ENCODE measurements around the gene LRTM2. TPM values are rescaled to one million over a fixed set of nuclear protein-coding genes. Genes with fewer than 3 reads are reported as not detected.

LRTM2 gene
- total RNA-seq, 2 experiments from 2014 or later, result not detected

GRCh38 chr12:1793426-1794210 lies 26.7 kb upstream of the LRTM2 start:
- intact Hi-C loops (cut with micrococcal nuclease; ENCODE audit: unreplicated experiment), result loop anchor here (10.0 kb wide), 1 partner anchor 491 kb away; no protein-coding TSS in a partner anchor
- H3K4me3 ChIP-seq (ENCODE audit: low read depth, low read length, poor library complexity, severe bottlenecking), result no peak overlapping the region
- no peak for DNase-seq (ENCODE audit: low spot score)
- H3K4me2 ChIP-seq (ENCODE audit: low read length), result no peak overlapping the region
- no peak overlapping the region for H3K27ac ChIP-seq (ENCODE audit: low read depth, low read length, poor library complexity, severe bottlenecking)
- peaks cover 31% of the 10 kb centered on the region for H3K4me1 ChIP-seq (ENCODE audit: insufficient read depth, low read length, poor library complexity, severe bottlenecking)
- ChIA-PET CTCF (ENCODE audit: unreplicated experiment) (no interaction called here), POLR2A (no interaction called here)
- TF ChIP-seq CTCF (conservative IDR thresholded peaks at IDR 0.05; ENCODE audit: low read length), result no peak
- TF ChIP-seq EZH2phosphoT487 (IDR thresholded peaks at IDR 0.05; ENCODE audit: borderline replicate concordance, low read depth, low read length), result no peak
- H3K36me3 ChIP-seq (ENCODE audit: insufficient read depth, low read length), result no peaks in the 10 kb centered on the region
- no peaks in the 10 kb centered on the region for H4K20me1 ChIP-seq (ENCODE audit: insufficient read depth, low read length)
- no peaks in the 10 kb centered on the region for H3K9me3 ChIP-seq (ENCODE audit: low read length)
- H3K9me2 ChIP-seq (ENCODE audit: insufficient read depth, low read length), result no peaks in the 10 kb centered on the region
- H3K79me2 ChIP-seq (ENCODE audit: insufficient read depth, low read depth, low read length), result no peaks in the 10 kb centered on the region
- no TSS peak for BruUV-seq (replicated peaks)
- H2AFZ ChIP-seq (ENCODE audit: low read length), result no peak overlapping the region

- POLR2A ChIA-PET, result no interaction called here
- intact Hi-C loops (cut with micrococcal nuclease; ENCODE audit: unreplicated experiment), result loop anchor here (10.0 kb wide), 1 partner anchor 490 kb away; no protein-coding TSS in a partner anchor
Measured at GRCh38 chr12:1794440-1795090, 25.8 kb upstream of the LRTM2 start.

More at GRCh38 chr12:1794440-1795090, 25.8 kb upstream of the LRTM2 start:
- H3K4me1 ChIP-seq (ENCODE audit: insufficient read depth, low read length, poor library complexity, severe bottlenecking), result peaks cover 31% of the 10 kb centered on the region
- H3K4me2 ChIP-seq (ENCODE audit: low read length), result no peak overlapping the region
- H3K36me3 ChIP-seq (ENCODE audit: insufficient read depth, low read length), result no peaks in the 10 kb centered on the region
- no peak for TF ChIP-seq EZH2phosphoT487 (IDR thresholded peaks at IDR 0.05; ENCODE audit: borderline replicate concordance, low read depth, low read length)
- TF ChIP-seq CTCF (conservative IDR thresholded peaks at IDR 0.05; ENCODE audit: low read length), result no peak
- CTCF ChIA-PET (ENCODE audit: unreplicated experiment), result interaction anchor here (0.6 kb wide), 1 partner anchor 139 kb away, joined by 3 read pairs; no protein-coding TSS in a partner anchor
- H3K79me2 ChIP-seq (ENCODE audit: insufficient read depth, low read depth, low read length), result no peaks in the 10 kb centered on the region
- H2AFZ ChIP-seq (ENCODE audit: low read length), result no peak overlapping the region
- no peak for DNase-seq (ENCODE audit: low spot score)
- H3K27ac ChIP-seq (ENCODE audit: low read depth, low read length, poor library complexity, severe bottlenecking), result no peak overlapping the region
- no TSS peak for BruUV-seq (replicated peaks)
- no peaks in the 10 kb centered on the region for H3K9me2 ChIP-seq (ENCODE audit: insufficient read depth, low read length)
- no peaks in the 10 kb centered on the region for H4K20me1 ChIP-seq (ENCODE audit: insufficient read depth, low read length)
- no peaks in the 10 kb centered on the region for H3K9me3 ChIP-seq (ENCODE audit: low read length)
- no peak overlapping the region for H3K4me3 ChIP-seq (ENCODE audit: low read depth, low read length, poor library complexity, severe bottlenecking)
